Uterus (tissue), 4 donors: ENCODE results near the gene CCDC40. TPM values are rescaled to one million over a fixed set of nuclear protein-coding genes. Genes with fewer than 3 reads are reported as not detected.

Source experiments
- DNase-seq, 2 donors: peaks; one replicate each; pipeline ENCODE4 v3.0.0-alpha.2; 2019 to 2020
- H3K27ac ChIP-seq, 2 donors: fragments of 200-600 bp; sonication (generic); 1 replicate in 1 of 2; 2 replicates in 1 of 2; pipeline ENCODE4 v1.5.1; 2016 to 2018
- H3K27me3 ChIP-seq, 2 donors: fragments of 200-600 bp; sonication (generic); one replicate each; pipeline ENCODE4 v1.5.1; 2018 to 2019; ENCODE audit warnings: control low read depth in 1 of 2
- H3K36me3 ChIP-seq, 2 donors: fragments of 200-600 bp; sonication (generic); one replicate each; pipeline ENCODE4 v1.5.1; 2019; ENCODE audit warnings: control low read depth in 1 of 2
- H3K4me1 ChIP-seq, 2 donors: fragments of 200-600 bp; sonication (generic); one replicate each; pipeline ENCODE4 v1.5.1; 2018 to 2019; ENCODE audit warnings: control low read depth in 1 of 2
- H3K4me3 ChIP-seq, 2 donors: fragments of 200-600 bp; sonication (generic); 1 replicate in 1 of 2; 2 replicates in 1 of 2; pipeline ENCODE4 v1.5.1; 2018 to 2019; ENCODE audit warnings: mild to moderate bottlenecking in 1 of 2
- H3K9me3 ChIP-seq, 2 donors: fragments of 200-600 bp; sonication (generic); one replicate each; pipeline ENCODE4 v1.5.1; 2019; ENCODE audit warnings: control low read depth in 1 of 2
- POLR2A ChIP-seq, 2 donors: fragments of 450-650 bp; IDR thresholded peaks; one replicate each; pipeline ENCODE4 v1.6.1; 2016; ENCODE audit warnings: antibody characterized with exemption in 2 of 2, mild to moderate bottlenecking in 1 of 2, moderate library complexity in 1 of 2
- intact Hi-C: fragments of 100-400 bp; cut with DNase I; formaldehyde crosslinking; loops from one replicate; pipeline ENCODE4 v1.15.1; 2023; ENCODE audit warnings: low total_unique reads
- total RNA-seq, 4 donors: library from RNA; depleted of rRNA in 3 of 4; stranded (reverse); fragments of >200 nt in 3 of 4; gene quantifications; one replicate each; pipeline versions ENCODE4 v1.1.0 to v1.2.4, GENCODE V29; 2014 to 2023
- TF ChIP-seq, protein P1 (sequence below), 4 experiments: fragments of 200-600 bp in 2 of 4; fragments of 450-650 bp in 2 of 4; sonication (generic) in 2 of 4; IDR thresholded peaks; one replicate each; pipeline ENCODE4 v1.5.1; 2016 to 2019; ENCODE audit warnings: antibody characterized with exemption in 4 of 4, mild to moderate bottlenecking in 2 of 4, moderate library complexity in 1 of 4
- donor health status: DM: yes; HTN: yes; CAD: no.

CCDC40 gene
- total RNA-seq, 4 donors from 2014 or later, result 0.88 to 16.6 (median 4.8) TPM

DNA sequence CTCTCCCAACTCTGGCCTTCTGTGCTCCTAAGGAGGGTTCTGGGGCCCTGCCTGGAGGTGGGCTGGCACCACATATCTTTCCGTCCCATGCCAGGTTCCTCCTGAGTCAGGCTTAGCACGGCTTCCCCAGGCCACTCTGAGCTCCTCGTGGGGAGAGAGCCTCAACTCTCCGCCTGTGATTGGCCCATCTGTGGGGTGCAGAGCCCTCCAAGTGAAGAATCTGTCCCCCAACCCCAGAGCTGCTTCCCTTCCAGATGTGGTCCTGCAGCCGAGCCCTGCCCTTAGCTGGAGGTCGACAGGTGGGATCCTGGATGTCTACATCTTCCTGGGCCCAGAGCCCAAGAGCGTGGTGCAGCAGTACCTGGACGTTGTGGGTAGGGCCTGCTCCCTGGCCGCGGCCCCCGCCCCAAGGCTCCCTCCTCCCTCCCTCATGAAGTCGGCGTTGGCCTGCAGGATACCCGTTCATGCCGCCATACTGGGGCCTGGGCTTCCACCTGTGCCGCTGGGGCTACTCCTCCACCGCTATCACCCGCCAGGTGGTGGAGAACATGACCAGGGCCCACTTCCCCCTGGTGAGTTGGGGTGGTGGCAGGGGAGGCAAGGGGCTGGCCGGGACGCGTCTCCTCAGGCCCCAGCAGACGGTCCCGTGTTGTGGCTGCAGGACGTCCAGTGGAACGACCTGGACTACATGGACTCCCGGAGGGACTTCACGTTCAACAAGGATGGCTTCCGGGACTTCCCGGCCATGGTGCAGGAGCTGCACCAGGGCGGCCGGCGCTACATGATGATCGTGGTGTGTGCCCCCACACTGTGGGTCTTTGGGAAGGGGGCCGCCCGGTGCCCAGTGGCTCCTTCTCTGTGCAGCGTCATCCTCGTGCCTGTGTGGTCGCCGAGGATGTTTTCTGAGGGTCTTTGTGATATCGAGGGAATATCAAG, 71.9 kb downstream of the CCDC40 start:
- intact Hi-C loops, result no loop called here
- DNase-seq, result no peak
- H3K9me3 ChIP-seq, result no peaks in the 10 kb centered on the region
- H3K4me1 ChIP-seq, result no peaks in the 10 kb centered on the region
- H3K4me3 ChIP-seq, result no peak overlapping the region
- no peaks in the 10 kb centered on the region for H3K27me3 ChIP-seq
- TF ChIP-seq POLR2A (IDR thresholded peaks at IDR 0.05), result no peak
- TF ChIP-seq, protein P1, sequence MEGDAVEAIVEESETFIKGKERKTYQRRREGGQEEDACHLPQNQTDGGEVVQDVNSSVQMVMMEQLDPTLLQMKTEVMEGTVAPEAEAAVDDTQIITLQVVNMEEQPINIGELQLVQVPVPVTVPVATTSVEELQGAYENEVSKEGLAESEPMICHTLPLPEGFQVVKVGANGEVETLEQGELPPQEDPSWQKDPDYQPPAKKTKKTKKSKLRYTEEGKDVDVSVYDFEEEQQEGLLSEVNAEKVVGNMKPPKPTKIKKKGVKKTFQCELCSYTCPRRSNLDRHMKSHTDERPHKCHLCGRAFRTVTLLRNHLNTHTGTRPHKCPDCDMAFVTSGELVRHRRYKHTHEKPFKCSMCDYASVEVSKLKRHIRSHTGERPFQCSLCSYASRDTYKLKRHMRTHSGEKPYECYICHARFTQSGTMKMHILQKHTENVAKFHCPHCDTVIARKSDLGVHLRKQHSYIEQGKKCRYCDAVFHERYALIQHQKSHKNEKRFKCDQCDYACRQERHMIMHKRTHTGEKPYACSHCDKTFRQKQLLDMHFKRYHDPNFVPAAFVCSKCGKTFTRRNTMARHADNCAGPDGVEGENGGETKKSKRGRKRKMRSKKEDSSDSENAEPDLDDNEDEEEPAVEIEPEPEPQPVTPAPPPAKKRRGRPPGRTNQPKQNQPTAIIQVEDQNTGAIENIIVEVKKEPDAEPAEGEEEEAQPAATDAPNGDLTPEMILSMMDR (IDR thresholded peaks at IDR 0.05), result no peak
- no peak overlapping the region for H3K27ac ChIP-seq
- H3K36me3 ChIP-seq, result no peaks in the 10 kb centered on the region

DNA sequence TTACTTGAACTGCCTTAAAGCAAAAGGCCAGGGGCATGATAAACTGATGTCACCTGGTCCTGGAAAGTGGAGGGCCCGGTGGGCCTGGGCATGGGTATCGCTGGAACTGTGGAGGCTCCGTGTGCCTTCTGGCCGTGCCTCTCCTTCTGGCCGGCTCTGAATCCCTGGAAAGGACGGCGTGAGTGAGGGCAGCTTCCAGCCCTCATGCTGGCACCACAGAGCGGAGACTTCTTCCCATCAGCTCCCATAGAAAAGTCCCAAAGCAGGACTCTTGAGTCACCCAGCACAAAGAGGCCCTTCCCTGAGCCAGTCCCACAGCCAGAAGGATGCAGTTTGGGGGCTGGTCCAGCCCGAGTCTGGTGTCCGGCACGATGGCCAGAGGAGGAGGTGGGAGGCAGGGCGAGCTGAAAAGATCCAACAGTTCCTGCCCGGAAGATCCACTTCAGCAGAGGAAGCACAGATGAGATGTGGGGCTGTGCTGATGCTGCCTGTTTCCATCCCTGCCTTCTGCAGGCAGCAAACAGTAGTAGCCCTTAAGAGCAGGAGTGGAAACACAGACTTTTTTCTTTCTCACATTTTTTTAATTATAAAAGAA, 72.7 kb downstream of the CCDC40 start:
- Histone ChIP-seq H3K36me3 (no peaks in the 10 kb centered on the region), H3K9me3 (no peaks in the 10 kb centered on the region), H3K27ac (no peak overlapping the region), H3K4me3 (no peak overlapping the region), H3K4me1 (no peaks in the 10 kb centered on the region), H3K27me3 (no peaks in the 10 kb centered on the region)
- TF ChIP-seq, protein P1 (IDR thresholded peaks at IDR 0.05), result no peak
- no peak for TF ChIP-seq POLR2A (IDR thresholded peaks at IDR 0.05)
- no peak for DNase-seq
- intact Hi-C loops, result no loop called here

DNA sequence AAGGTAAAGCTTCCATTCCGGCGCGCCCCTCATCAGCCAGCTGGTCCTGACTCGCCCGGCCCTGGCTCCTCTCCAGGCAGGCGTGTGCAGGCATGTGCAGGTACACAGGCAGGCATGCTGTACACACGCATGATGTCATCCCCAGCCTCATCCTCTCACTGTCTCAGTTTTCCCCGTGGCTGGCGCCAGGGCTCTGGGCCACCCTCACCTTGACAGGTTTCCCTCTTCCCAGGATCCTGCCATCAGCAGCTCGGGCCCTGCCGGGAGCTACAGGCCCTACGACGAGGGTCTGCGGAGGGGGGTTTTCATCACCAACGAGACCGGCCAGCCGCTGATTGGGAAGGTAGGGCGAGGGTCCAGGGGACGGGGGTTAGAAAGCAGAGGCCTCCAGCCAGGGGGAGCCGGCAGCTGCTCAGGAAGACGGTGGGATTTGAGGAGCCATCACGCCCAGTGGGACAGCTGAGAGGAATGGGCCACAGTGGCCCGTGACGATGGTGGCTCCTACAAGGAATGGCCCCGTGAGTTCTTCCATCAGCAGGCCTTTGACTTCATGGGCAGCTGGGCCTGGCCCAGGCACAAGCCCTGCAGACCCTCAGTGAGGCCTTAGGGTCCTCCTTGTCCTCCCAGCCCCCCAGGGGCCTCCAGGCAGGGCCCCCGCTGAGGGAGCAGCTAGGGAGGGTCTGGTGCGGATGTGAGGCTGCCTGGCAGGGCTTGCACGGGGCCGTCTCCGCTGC, 73.4 kb downstream of the CCDC40 start:
- TF ChIP-seq, protein P1 (IDR thresholded peaks at IDR 0.05), result no peak
- no peak for TF ChIP-seq POLR2A (IDR thresholded peaks at IDR 0.05)
- Histone ChIP-seq H3K27ac (no peak overlapping the region), H3K27me3 (no peaks in the 10 kb centered on the region), H3K4me1 (no peaks in the 10 kb centered on the region), H3K9me3 (no peaks in the 10 kb centered on the region), H3K36me3 (no peaks in the 10 kb centered on the region), H3K4me3 (no peak overlapping the region)
- intact Hi-C loops, result no loop called here
- DNase-seq, result peak in 1 of 2 donors; percentile 11

DNA sequence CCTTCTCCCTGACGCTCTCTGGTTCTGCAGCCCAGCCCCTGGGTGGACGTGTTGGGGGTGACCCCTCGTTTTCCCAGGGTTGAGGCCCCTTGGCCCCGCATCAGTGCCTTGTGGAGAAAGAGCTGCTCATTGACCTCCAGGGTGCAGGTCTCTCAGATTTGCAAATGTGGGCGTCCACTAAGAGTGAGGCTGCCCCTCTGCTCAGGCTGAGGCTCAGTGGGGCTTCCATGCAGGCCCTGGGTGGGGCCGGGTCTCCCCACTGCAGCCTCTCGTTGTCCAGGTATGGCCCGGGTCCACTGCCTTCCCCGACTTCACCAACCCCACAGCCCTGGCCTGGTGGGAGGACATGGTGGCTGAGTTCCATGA, 74.0 kb downstream of the CCDC40 start:
- Histone ChIP-seq H3K36me3 (no peaks in the 10 kb centered on the region), H3K4me3 (no peak overlapping the region), H3K27ac (no peak overlapping the region), H3K27me3 (no peaks in the 10 kb centered on the region), H3K4me1 (no peaks in the 10 kb centered on the region), H3K9me3 (no peaks in the 10 kb centered on the region)
- no peak for DNase-seq
- intact Hi-C loops, result no loop called here
- no peak for TF ChIP-seq POLR2A (IDR thresholded peaks at IDR 0.05)
- TF ChIP-seq, protein P1 (IDR thresholded peaks at IDR 0.05), result no peak
